GDM1 (cell line): Measurements from ENCODE around the gene STXBP6.

ENCODE experiments used
- DNase-seq: peaks from one replicate; lab custom pipeline; 2025; lab: John Stamatoyannopoulos, UW

STXBP6 gene

DNA sequence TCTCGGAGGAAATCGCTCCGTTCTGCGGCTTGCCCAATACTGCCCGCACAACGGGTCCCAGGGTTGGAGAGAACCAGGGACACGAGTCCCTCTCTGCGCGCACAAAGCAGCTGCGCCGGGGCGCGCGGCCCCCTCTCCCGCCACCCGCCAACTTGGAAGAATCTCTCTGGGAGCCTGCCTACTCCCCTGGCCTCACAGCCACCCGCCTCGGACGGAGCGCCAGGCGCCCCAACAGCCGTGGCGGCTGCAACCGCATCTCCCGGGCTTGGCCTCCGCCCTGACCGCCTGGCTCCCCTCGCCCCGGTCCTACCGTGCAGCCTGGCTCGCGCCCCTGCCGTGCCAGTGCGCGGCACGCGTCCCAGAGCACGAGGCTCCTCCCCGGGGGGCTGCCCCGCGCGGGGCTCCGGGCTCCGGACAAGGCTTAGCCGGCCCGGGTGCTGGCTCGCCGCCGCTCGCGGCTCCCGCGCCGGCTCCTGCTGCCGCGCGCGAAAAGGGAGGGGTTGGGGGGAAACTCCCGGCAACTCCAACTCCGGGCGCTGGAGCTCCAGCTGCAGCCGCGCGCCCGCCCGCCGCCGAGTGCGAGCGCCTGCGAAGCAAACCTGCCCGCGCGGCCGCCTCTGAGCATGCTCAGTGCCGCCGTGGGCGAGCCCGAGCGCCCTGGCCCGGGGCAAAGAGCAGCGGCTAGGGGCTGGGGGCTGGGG is at the start of gene STXBP6:
Gene STXBP6 (minus strand): TSS at position 580 of the 701 bp plus-strand sequence. CDS start 75,329 bp downstream, outside the sequence.
- no peak for DNase-seq

DNA sequence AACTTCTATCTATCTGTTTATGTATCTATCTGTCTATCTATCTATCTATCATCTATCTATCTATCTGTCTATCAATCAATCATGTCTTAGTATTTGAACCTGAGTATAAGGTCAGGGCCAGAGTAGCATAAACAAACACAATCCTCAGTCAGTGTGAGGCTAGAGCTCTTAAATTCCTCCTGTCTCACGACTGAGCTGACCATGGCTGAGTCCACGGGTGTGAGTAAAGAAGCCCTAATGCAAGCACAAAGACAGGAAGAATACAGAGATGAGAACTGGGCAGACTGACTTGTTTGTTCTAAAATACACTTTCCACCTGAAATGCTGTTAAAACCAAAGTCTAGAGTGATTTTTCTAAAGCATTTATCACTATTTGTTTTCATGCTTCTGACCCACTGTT is 47.2 kb upstream of the STXBP6 start:
- DNase-seq = no peak

DNA sequence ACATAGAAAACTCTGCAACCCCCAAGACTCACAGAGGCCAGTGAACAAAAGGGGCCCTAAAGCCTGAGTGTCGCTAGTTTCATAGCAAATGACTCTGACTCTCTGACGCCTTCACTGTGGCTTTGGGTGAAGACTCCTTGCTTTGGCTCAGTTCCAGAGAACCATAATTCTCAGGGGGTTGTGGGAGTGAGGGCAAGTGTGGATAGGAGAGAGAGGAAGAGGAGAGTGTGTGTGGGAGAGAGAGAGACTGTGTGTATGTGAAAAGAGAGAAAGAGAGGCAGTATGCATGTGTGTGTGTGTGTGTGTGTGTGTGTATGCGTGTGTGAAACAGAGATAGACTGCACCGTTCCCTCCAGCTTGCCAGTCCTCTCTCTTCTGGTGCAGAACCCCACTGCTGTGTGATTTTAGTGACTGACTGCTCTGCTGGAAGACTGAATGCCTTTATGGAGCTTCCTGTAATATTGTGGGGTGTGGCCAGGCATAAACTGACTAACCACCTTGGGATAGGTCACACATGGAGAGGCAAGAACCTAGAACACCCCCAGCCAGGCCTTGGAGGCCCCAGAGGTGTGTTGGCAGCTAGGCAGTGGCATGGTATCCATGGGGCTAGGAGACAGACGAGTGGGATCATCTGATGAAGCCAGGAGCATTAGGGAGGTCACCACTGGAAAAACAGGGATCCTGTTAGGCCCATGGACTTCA is 45.9 kb upstream of the STXBP6 start:
- no peak for DNase-seq

GRCh38 chr14:25094171-25094907 is 44.4 kb upstream of the STXBP6 start:
- DNase-seq = no peak

DNA sequence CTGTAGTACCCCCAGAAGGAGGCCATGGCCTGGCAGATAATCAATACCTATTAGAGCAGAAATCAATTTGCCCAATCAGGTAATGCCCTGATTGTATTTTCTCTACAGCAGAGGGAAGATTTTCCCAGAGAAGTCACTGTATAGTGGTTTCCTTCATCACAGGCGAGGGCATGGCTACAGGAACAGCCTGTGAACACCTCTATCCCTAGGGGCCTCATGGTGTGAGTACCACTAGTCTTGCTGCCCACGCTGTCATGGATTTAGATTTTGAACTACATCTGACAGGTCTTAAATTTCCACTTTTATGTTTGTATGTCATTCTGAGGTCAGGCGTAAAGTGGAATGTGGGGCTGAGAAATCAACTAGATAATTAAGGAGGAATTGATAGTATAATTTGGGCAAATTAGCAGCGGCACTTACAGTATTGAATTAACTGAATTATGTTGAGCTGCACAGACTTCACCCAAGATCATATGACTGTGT is 42.4 kb upstream of the STXBP6 start:
- DNase-seq = no peak

GRCh38 chr14:25090716-25091454 is 40.9 kb upstream of the STXBP6 start:
- no peak for DNase-seq

- DNase-seq = no peak
Measured at GRCh38 chr14:25090256-25090655, 40.3 kb upstream of the STXBP6 start.

- DNase-seq = no peak
Measured at GRCh38 chr14:25089496-25089895, 39.5 kb upstream of the STXBP6 start.

- DNase-seq = no peak
Measured at GRCh38 chr14:25086821-25087396, 37.0 kb upstream of the STXBP6 start.

- DNase-seq = no peak
Measured at GRCh38 chr14:25086081-25086480, 36.1 kb upstream of the STXBP6 start.

- no peak for DNase-seq
Measured at GRCh38 chr14:25080682-25081081, 30.7 kb upstream of the STXBP6 start.

DNA sequence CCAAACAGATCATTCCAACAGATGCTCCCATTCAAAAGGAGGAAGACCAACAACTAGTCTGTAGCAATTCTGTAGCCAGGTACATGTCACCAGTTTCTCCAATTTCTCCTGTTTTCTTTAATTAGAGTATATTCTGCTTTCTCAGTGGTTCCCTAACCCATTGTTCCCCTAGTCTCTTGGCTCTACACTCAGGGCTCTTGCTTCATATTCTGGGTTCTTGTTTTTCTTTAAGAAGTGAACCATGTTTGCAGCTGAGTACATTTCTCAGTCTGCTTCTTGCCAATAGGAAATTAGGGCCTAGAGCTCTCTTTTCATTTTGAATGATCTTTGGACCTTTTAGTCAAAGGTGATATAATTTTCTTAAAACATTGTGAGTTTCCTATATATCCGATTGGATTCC is 29.4 kb upstream of the STXBP6 start:
- no peak for DNase-seq

GRCh38 chr14:25074099-25074685 is 24.2 kb upstream of the STXBP6 start:
- DNase-seq = no peak

GRCh38 chr14:25069879-25070278 is 19.9 kb upstream of the STXBP6 start:
- DNase-seq = no peak

GRCh38 chr14:25067600-25067999 is 17.7 kb upstream of the STXBP6 start:
- DNase-seq = no peak

DNA sequence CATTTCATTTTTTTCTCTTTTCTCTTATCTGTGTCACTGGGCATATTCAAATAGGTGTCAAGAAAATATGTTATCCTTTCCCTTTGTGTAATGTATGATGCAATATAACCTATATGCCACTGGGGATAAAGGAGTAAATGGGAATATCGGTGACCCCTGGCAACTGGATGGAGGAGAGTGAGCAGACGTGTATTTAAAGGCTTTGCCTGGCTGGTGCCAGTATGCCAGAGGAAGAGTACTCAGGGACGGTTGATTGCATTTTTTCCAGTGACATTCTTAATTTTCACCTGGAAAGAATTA is 12.0 kb upstream of the STXBP6 start:
- DNase-seq = no peak

GRCh38 chr14:25056688-25057078 is 6.7 kb upstream of the STXBP6 start:
- no peak for DNase-seq

DNA sequence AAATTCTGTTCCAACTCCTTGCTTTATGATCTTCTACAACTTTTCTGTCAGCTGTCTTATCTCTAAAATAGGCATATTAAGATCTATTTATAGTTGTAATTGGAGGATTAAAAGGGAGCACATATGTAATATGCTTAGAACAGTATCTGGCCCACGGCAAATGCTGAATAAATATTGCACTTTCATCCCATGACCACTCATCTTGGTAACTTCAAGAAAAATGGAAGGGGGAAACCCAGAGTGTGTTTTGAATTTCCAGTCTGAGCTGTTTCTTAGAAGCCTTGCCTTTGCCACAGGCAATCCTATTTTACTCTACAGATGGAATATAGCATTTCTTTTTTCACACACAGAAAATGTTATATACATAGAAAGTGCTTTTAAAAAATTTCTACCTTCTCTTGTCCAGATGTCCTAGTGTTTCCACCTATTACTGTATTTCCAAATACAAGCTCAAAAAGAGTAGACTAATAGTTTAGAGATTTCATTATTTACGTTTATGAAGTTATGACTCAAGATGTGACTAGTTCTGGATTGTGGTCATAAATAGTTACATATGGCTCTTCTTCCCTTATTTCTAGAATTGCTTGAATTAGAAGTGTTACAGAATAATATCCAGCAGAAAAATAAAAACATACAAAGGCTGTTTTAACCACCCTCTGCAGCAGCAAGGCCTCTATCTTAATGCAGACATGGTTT is 6.2 kb upstream of the STXBP6 start:
- DNase-seq = no peak

- no peak for DNase-seq
Measured at GRCh38 chr14:25055005-25055404, 5.1 kb upstream of the STXBP6 start.

DNA sequence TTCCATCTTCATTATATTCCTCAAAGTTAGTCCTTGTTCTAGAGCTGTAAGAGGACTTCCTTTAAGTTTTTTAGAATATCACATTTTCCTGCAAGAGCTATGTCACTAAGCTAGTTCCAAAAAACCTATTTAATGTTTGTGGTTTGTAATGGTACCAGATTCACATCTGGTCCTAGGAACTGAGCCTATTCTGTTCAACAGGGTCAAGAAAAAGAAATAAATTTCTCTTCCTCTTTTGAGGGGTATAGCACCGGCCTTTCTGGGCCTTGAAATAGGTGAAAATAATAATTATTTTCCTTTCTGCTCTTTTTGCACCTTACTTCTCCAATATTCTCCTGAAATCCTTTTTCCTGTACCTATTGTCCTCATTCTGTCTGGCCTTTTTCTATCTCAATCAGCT is 3.6 kb upstream of the STXBP6 start:
- no peak for DNase-seq

DNA sequence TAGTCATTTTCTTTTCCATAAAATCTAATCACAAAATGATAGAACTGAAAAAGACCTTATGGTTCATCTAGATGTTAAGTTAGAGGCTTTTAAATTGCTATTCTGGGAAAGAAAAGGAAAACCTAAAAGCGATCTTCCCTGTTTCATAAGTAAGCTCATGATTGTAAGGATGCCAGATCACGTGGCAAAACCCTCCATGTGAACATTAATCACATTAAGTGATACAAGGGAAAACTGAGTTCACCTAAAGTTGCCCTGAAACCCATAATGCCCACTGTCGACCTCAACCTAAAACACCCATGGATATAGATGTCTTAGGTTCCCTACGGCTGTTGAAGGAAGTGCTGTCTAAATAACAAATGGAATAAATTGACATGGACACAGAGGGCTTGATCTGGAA is 3.0 kb upstream of the STXBP6 start:
- DNase-seq = no peak
